ENCODE measurements around the gene DNAH8. TPM values are rescaled to one million over a fixed set of nuclear protein-coding genes. Genes with fewer than 3 reads are reported as not detected.

Gene DNAH8
- polyA plus RNA-seq, 1 of the 3 experiments (the other 2 are of a cell fraction) = not detected

DNA sequence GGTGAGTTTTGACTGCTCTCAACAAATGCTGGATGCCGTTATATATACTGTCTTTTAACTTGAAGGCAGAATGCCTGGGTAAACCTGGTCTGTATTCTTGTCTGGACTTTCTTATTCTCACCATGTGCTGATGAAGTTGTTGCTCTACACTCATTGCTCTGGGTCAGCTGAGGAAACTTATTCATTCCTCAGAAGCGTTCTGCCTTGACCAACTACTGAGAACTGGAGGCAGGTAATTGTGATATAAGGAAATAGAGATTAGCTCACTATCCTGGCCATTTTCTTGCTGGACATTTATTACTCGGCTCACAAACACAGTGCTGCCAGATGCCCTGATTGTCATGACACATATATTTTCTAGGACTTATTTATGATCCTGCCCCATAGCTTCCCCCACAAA lies 103.6 kb downstream of the DNAH8 start:
- H3K27me3 ChIP-seq (ENCODE audit: insufficient read depth) = no peaks in the 10 kb centered on the region; the same call in 1 of the 2 replicates
- 39% methylated on average over 3 of the region's 3 CpGs for WGBS (ENCODE audit: low lambda C conversion rate)
- ChIA-PET CTCF (no interaction called here), POLR2A (no interaction called here)
- DNase-seq = no peak
- no peaks in the 10 kb centered on the region for H4K20me1 ChIP-seq (ENCODE audit: insufficient read depth)
- H3K4me1 ChIP-seq (ENCODE audit: control insufficient read depth in 1 of 2, insufficient read depth in 2 of 2, low read depth in 1 of 2, low read length in 1 of 2) = peaks cover 0 to 3% of the 10 kb centered on the region in 2 experiments; a peak in 1 of 4 replicates
- TF ChIP-seq, protein P1, sequence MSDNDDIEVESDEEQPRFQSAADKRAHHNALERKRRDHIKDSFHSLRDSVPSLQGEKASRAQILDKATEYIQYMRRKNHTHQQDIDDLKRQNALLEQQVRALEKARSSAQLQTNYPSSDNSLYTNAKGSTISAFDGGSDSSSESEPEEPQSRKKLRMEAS (IDR thresholded peaks at IDR 0.05; ENCODE audit: low read depth) = no peak
- TF ChIP-seq ELF1 (IDR thresholded peaks at IDR 0.05) = no peak
- TF ChIP-seq, protein P2, sequence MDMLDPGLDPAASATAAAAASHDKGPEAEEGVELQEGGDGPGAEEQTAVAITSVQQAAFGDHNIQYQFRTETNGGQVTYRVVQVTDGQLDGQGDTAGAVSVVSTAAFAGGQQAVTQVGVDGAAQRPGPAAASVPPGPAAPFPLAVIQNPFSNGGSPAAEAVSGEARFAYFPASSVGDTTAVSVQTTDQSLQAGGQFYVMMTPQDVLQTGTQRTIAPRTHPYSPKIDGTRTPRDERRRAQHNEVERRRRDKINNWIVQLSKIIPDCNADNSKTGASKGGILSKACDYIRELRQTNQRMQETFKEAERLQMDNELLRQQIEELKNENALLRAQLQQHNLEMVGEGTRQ (IDR thresholded peaks at IDR 0.05; ENCODE audit: borderline replicate concordance, low read depth, low read length) = no peak
- no peak for TF ChIP-seq RXRA (IDR thresholded peaks at IDR 0.05; ENCODE audit: borderline replicate concordance, low read depth)
- TF ChIP-seq FOSL2 (IDR thresholded peaks at IDR 0.05; ENCODE audit: borderline replicate concordance, low read depth) = no peak
- H3K9me3 ChIP-seq = no peaks in the 10 kb centered on the region
- H2AFZ ChIP-seq (ENCODE audit: low read depth) = no peak overlapping the region
- no peak overlapping the region for H3K9ac ChIP-seq
- H3K4me3 ChIP-seq (ENCODE audit: low read depth in 2 of 2, low read length in 1 of 2) = no peak overlapping the region
- H3K79me2 ChIP-seq (ENCODE audit: insufficient read depth) = no peaks in the 10 kb centered on the region
- H3K4me2 ChIP-seq = no peak overlapping the region
- H3K9me2 ChIP-seq = no peaks in the 10 kb centered on the region
- H3F3A ChIP-seq (replicated peaks; ENCODE audit: insufficient read depth) = no peaks in the 10 kb centered on the region
- no peak overlapping the region for H3K27ac ChIP-seq (ENCODE audit: low read depth in 2 of 2, low read length in 1 of 2)
- no peaks in the 10 kb centered on the region for H3K36me3 ChIP-seq (replicated peaks in 1 of 2; ENCODE audit: control insufficient read depth in 1 of 2, insufficient read depth in 2 of 2, low read length in 1 of 2)

DNA sequence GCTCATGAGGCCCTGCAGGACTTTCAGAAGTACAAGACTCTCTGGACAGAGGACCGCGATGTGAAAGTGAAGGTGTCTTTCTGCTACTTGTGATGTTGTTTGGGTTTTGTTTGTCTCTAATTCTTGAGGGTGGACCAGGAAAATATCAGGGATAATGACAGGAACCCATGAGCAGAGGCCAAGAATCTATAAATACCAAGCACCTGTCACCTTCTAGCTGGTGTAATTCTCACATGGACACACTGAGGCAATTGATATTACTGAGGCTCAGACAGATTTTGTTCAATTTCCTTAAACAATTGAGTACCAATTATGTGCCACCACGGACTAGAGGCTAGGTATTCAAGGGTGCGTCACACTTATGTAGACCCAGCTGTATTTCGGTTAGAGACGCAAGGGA lies 107.9 kb downstream of the DNAH8 start:
- Histone ChIP-seq H2AFZ (ENCODE audit: low read depth) (no peak overlapping the region), H3K36me3 (replicated peaks in 1 of 2; ENCODE audit: control insufficient read depth in 1 of 2, insufficient read depth in 2 of 2, low read length in 1 of 2) (no peaks in the 10 kb centered on the region), H3K4me1 (ENCODE audit: control insufficient read depth in 1 of 2, insufficient read depth in 2 of 2, low read depth in 1 of 2, low read length in 1 of 2) (no peaks in the 10 kb centered on the region), H3K79me2 (ENCODE audit: insufficient read depth) (no peaks in the 10 kb centered on the region), H3K27ac (ENCODE audit: low read depth in 2 of 2, low read length in 1 of 2) (no peak overlapping the region), H3K9me2 (no peaks in the 10 kb centered on the region), H3K27me3 (ENCODE audit: insufficient read depth) (no peaks in the 10 kb centered on the region; the same call in 1 of the 2 replicates), H3K4me2 (no peak overlapping the region), H3K9me3 (no peaks in the 10 kb centered on the region), H3K9ac (no peak overlapping the region), H4K20me1 (ENCODE audit: insufficient read depth) (no peaks in the 10 kb centered on the region), H3F3A (replicated peaks; ENCODE audit: insufficient read depth) (no peaks in the 10 kb centered on the region), H3K4me3 (ENCODE audit: low read depth in 2 of 2, low read length in 1 of 2) (no peak overlapping the region)
- WGBS (ENCODE audit: low lambda C conversion rate) = 71% methylated on average over 6 of the region's 6 CpGs
- no peak for DNase-seq
- ChIA-PET POLR2A (no interaction called here), CTCF (no interaction called here)
- TF ChIP-seq MEF2A (IDR thresholded peaks at IDR 0.05; ENCODE audit: borderline replicate concordance, low read depth) (no peak), MXI1 (IDR thresholded peaks at IDR 0.05; ENCODE audit: low read depth, low read length) (no peak), EP300 (IDR thresholded peaks at IDR 0.05; ENCODE audit: borderline replicate concordance in 1 of 2, low read depth in 1 of 2, low read length in 1 of 2) (no peak), SMC3 (IDR thresholded peaks at IDR 0.05; ENCODE audit: low read depth, low read length) (no peak), ELF1 (IDR thresholded peaks at IDR 0.05) (no peak), POLR2AphosphoS5 (IDR thresholded peaks at IDR 0.05; ENCODE audit: low read depth, low read length) (no peak)
- TF ChIP-seq, protein P3, sequence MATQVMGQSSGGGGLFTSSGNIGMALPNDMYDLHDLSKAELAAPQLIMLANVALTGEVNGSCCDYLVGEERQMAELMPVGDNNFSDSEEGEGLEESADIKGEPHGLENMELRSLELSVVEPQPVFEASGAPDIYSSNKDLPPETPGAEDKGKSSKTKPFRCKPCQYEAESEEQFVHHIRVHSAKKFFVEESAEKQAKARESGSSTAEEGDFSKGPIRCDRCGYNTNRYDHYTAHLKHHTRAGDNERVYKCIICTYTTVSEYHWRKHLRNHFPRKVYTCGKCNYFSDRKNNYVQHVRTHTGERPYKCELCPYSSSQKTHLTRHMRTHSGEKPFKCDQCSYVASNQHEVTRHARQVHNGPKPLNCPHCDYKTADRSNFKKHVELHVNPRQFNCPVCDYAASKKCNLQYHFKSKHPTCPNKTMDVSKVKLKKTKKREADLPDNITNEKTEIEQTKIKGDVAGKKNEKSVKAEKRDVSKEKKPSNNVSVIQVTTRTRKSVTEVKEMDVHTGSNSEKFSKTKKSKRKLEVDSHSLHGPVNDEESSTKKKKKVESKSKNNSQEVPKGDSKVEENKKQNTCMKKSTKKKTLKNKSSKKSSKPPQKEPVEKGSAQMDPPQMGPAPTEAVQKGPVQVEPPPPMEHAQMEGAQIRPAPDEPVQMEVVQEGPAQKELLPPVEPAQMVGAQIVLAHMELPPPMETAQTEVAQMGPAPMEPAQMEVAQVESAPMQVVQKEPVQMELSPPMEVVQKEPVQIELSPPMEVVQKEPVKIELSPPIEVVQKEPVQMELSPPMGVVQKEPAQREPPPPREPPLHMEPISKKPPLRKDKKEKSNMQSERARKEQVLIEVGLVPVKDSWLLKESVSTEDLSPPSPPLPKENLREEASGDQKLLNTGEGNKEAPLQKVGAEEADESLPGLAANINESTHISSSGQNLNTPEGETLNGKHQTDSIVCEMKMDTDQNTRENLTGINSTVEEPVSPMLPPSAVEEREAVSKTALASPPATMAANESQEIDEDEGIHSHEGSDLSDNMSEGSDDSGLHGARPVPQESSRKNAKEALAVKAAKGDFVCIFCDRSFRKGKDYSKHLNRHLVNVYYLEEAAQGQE (IDR thresholded peaks at IDR 0.05; ENCODE audit: low read depth, low read length) = no peak
- TF ChIP-seq, protein P4, sequence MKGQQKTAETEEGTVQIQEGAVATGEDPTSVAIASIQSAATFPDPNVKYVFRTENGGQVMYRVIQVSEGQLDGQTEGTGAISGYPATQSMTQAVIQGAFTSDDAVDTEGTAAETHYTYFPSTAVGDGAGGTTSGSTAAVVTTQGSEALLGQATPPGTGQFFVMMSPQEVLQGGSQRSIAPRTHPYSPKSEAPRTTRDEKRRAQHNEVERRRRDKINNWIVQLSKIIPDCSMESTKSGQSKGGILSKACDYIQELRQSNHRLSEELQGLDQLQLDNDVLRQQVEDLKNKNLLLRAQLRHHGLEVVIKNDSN (IDR thresholded peaks at IDR 0.05; ENCODE audit: borderline replicate concordance, low read depth) = no peak
